ENCODE measurements around the gene OR10A6. TPM values are rescaled to one million over a fixed set of nuclear protein-coding genes. Genes with fewer than 3 reads are reported as not detected.

The OR10A6 gene
- total and polyA plus RNA-seq, 2 experiments from 2014 or later: not detected

DNA sequence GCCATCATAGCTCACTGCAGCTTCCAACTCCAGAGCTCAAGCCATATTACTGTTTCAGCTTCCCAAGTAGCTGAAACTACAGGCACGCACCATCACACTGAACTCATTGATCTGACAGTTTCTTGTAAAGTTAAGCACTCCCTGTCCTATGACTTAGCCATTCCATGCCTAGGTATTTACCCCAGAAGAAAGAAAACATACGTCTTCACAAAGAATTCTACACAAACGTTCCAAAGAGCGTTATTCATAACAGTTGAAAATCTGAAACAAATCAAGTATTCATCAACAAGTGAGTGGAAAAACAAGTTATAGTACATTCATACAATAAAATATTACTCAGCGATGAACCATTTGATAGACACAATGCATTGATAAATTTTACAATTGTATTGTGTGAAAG lies 41.9 kb upstream of the OR10A6 start:
- no peak overlapping the region for H3K27ac ChIP-seq
- no peaks in the 10 kb centered on the region for H4K20me1 ChIP-seq (ENCODE audit: insufficient read depth, poor library complexity, severe bottlenecking)
- H3K36me3 ChIP-seq (replicated peaks; ENCODE audit: insufficient read depth, low read depth): no peaks in the 10 kb centered on the region
- no peak overlapping the region for H2AFZ ChIP-seq
- H3K27me3 ChIP-seq: no peaks in the 10 kb centered on the region
- H3K4me3 ChIP-seq: no peak overlapping the region
- TF ChIP-seq EZH2 (IDR thresholded peaks at IDR 0.05; ENCODE audit: borderline replicate concordance) (no peak), EZH2phosphoT487 (IDR thresholded peaks at IDR 0.05; ENCODE audit: low read depth, severe bottlenecking, unreplicated experiment) (no peak)
- TF ChIP-seq, protein P1, sequence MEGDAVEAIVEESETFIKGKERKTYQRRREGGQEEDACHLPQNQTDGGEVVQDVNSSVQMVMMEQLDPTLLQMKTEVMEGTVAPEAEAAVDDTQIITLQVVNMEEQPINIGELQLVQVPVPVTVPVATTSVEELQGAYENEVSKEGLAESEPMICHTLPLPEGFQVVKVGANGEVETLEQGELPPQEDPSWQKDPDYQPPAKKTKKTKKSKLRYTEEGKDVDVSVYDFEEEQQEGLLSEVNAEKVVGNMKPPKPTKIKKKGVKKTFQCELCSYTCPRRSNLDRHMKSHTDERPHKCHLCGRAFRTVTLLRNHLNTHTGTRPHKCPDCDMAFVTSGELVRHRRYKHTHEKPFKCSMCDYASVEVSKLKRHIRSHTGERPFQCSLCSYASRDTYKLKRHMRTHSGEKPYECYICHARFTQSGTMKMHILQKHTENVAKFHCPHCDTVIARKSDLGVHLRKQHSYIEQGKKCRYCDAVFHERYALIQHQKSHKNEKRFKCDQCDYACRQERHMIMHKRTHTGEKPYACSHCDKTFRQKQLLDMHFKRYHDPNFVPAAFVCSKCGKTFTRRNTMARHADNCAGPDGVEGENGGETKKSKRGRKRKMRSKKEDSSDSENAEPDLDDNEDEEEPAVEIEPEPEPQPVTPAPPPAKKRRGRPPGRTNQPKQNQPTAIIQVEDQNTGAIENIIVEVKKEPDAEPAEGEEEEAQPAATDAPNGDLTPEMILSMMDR (IDR thresholded peaks at IDR 0.05; ENCODE audit: poor library complexity): no peak
- no peak overlapping the region for H3K4me2 ChIP-seq
- H3K4me1 ChIP-seq (ENCODE audit: insufficient read depth): no peaks in the 10 kb centered on the region
- H3K79me2 ChIP-seq: no peaks in the 10 kb centered on the region
- WGBS (ENCODE audit: low lambda C conversion rate, missing lambda C conversion rate): 83% methylated on average over 5 of the region's 5 CpGs
- H3K9me3 ChIP-seq (ENCODE audit: low read depth): no peaks in the 10 kb centered on the region
- no peaks in the 10 kb centered on the region for H3K9me2 ChIP-seq (replicated peaks; ENCODE audit: insufficient read depth)
- DNase-seq (ENCODE audit: low spot score): no peak

DNA sequence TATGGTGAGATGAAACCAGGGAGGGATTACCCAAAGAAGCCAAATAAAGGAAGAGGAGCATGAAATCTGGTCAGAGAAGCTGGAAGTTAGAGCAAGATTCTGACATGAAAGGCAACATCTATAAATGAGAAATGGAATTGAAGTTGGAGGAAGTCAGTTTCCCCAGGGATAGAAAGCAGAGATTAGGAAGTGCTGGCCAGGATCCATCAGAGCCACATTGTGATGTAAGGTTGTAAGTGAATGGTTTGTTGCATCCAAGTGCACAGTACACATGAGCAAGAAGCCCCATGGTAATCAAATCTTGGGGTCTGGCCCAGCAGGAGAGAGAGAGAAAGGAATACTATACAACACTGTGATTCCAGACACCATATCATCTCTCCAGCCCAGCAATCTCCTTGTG lies 40.8 kb upstream of the OR10A6 start:
- no peak overlapping the region for H3K27ac ChIP-seq
- H3K9me3 ChIP-seq (ENCODE audit: low read depth): no peaks in the 10 kb centered on the region
- no peak overlapping the region for H3K4me3 ChIP-seq
- TF ChIP-seq EZH2 (IDR thresholded peaks at IDR 0.05; ENCODE audit: borderline replicate concordance): no peak
- no peak for TF ChIP-seq EZH2phosphoT487 (IDR thresholded peaks at IDR 0.05; ENCODE audit: low read depth, severe bottlenecking, unreplicated experiment)
- TF ChIP-seq, protein P1 (IDR thresholded peaks at IDR 0.05; ENCODE audit: poor library complexity): no peak
- no peak overlapping the region for H3K4me2 ChIP-seq
- H3K4me1 ChIP-seq (ENCODE audit: insufficient read depth): no peaks in the 10 kb centered on the region
- H3K79me2 ChIP-seq: no peaks in the 10 kb centered on the region
- no peaks in the 10 kb centered on the region for H3K9me2 ChIP-seq (replicated peaks; ENCODE audit: insufficient read depth)
- no peak overlapping the region for H2AFZ ChIP-seq
- no peak for DNase-seq (ENCODE audit: low spot score)
- H4K20me1 ChIP-seq (ENCODE audit: insufficient read depth, poor library complexity, severe bottlenecking): no peaks in the 10 kb centered on the region
- H3K36me3 ChIP-seq (replicated peaks; ENCODE audit: insufficient read depth, low read depth): no peaks in the 10 kb centered on the region
- H3K27me3 ChIP-seq: no peaks in the 10 kb centered on the region

DNA sequence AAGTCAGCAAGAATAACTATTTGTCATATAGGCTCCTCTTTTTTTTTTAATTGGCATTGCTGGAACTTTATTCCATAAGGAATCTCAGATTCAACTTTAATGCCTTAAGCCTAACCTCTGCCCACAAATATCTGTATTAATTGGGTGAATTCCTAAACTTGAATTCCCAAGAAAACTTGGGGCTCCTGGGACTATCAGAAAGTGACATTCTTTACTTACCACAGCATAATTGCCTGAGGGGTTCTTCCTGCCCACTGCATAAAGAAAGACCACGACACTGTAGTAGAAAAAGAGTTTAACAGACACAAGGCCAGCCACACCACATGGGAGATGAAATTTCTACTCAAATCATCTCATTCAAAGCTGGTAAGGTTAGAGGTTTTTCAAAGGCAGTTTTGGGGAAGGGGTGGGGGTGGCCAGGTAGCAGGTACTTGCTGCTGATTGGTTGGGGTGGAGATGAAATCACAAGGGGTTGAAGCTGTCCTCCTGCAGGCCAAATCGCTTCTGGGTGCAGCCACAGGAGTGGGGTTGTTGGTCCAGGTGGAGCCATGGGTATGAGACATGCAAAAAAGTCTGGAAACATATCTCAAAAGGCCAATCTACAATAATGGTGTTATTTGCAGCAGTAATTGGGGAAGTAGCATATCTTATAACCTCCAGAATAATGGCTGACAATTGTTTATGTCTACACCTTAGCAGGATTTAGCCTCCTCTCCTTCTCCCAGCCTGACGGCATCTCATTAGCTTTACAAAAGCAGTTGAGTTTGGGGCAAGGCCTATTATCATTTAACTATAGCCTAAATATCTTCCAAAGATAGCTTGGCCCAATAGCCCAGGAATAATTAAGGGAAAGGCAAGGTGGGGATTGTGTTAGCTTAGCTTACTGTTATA lies 38.9 kb upstream of the OR10A6 start:
- no peaks in the 10 kb centered on the region for H4K20me1 ChIP-seq (ENCODE audit: insufficient read depth, poor library complexity, severe bottlenecking)
- TF ChIP-seq, protein P1 (IDR thresholded peaks at IDR 0.05; ENCODE audit: poor library complexity): no peak
- TF ChIP-seq EZH2 (IDR thresholded peaks at IDR 0.05; ENCODE audit: borderline replicate concordance) (no peak), EZH2phosphoT487 (IDR thresholded peaks at IDR 0.05; ENCODE audit: low read depth, severe bottlenecking, unreplicated experiment) (no peak)
- WGBS (ENCODE audit: low lambda C conversion rate, missing lambda C conversion rate): 53% methylated on average over 3 of the region's 3 CpGs
- no peaks in the 10 kb centered on the region for H3K27me3 ChIP-seq
- H3K36me3 ChIP-seq (replicated peaks; ENCODE audit: insufficient read depth, low read depth): no peaks in the 10 kb centered on the region
- no peaks in the 10 kb centered on the region for H3K79me2 ChIP-seq
- no peaks in the 10 kb centered on the region for H3K9me2 ChIP-seq (replicated peaks; ENCODE audit: insufficient read depth)
- DNase-seq (ENCODE audit: low spot score): no peak
- H3K4me1 ChIP-seq (ENCODE audit: insufficient read depth): no peaks in the 10 kb centered on the region
- H3K9me3 ChIP-seq (ENCODE audit: low read depth): no peaks in the 10 kb centered on the region
- no peak overlapping the region for H3K4me2 ChIP-seq
- no peak overlapping the region for H2AFZ ChIP-seq
- no peak overlapping the region for H3K4me3 ChIP-seq
- no peak overlapping the region for H3K27ac ChIP-seq

Data from hepatocyte (in vitro differentiated cells).